DOHH2 (cell line): ENCODE results near the gene MED13.
"Not testable (repeated sequence)": the region's sequence is repeated elsewhere in the genome, so short reads cannot be mapped to it uniquely, and the experiment has no call there.

ENCODE experiments used
- H3F3A ChIP-seq: fragments of 200-600 bp; sonication (generic), shearing (Covaris generic); 2 replicates; pipeline ENCODE4 v1.6.0; 2016; ENCODE audit warnings: antibody characterized with exemption, mild to moderate bottlenecking; ENCODE audit not compliant: control insufficient read depth, insufficient read depth
- H3K27ac ChIP-seq: fragments of 200-600 bp; sonication (generic); 2 replicates; pipeline ENCODE4 v1.5.1; 2014; ENCODE audit warnings: low read depth, mild to moderate bottlenecking, low read length, moderate library complexity
- H3K27me3 ChIP-seq: fragments of 200-600 bp; sonication (generic); 2 replicates; pipeline ENCODE4 v1.6.1; 2014; ENCODE audit warnings: mild to moderate bottlenecking, low read length, mixed read lengths; ENCODE audit not compliant: control insufficient read depth
- H3K36me3 ChIP-seq: fragments of 200-600 bp; sonication (generic); 2 replicates; pipeline ENCODE4 v1.6.1; 2014; ENCODE audit warnings: mild to moderate bottlenecking, low read length, moderate library complexity, mixed read lengths; ENCODE audit not compliant: control insufficient read depth
- H3K4me1 ChIP-seq: fragments of 200-600 bp; sonication (generic); 2 replicates; pipeline ENCODE4 v1.6.1; 2014; ENCODE audit warnings: mild to moderate bottlenecking, low read length, mixed read lengths; ENCODE audit not compliant: control insufficient read depth
- H3K4me2 ChIP-seq: fragments of 200-600 bp; sonication (generic); 2 replicates; pipeline ENCODE4 v1.6.0; 2014; ENCODE audit warnings: mild to moderate bottlenecking, low read length, moderate library complexity
- H3K4me3 ChIP-seq: fragments of 200-600 bp; sonication (generic); 2 replicates; pipeline ENCODE4 v1.5.1; 2014; ENCODE audit warnings: mild to moderate bottlenecking, low read length, mixed read lengths
- H3K79me2 ChIP-seq: fragments of 200-600 bp; sonication (generic); 2 replicates; pipeline ENCODE4 v1.6.1; 2014; ENCODE audit warnings: mild to moderate bottlenecking, low read length, mixed read lengths; ENCODE audit not compliant: control insufficient read depth
- H3K9me2 ChIP-seq: fragments of 200-600 bp; sonication (generic); replicated peaks from 2 replicates; pipeline ENCODE4 v1.6.1; 2014; ENCODE audit warnings: mild to moderate bottlenecking, low read length, mixed read lengths; ENCODE audit not compliant: control insufficient read depth
- H3K9me3 ChIP-seq: fragments of 200-600 bp; sonication (generic); 2 replicates; pipeline ENCODE4 v1.6.1; 2014; ENCODE audit warnings: antibody characterized with exemption, low read length, mixed read lengths; ENCODE audit not compliant: control insufficient read depth, insufficient read depth
- H4K20me1 ChIP-seq: fragments of 200-600 bp; sonication (generic); 2 replicates; pipeline ENCODE4 v1.6.0; 2014; ENCODE audit warnings: low read depth, mild to moderate bottlenecking, antibody characterized with exemption, low read length, moderate library complexity; ENCODE audit not compliant: control insufficient read depth, insufficient read depth
- EZH2phosphoT487 ChIP-seq: fragments of 200-600 bp; sonication (generic); IDR thresholded peaks from 2 replicates; pipeline ENCODE4 v1.6.1; 2017; ENCODE audit warnings: borderline replicate concordance, mild to moderate bottlenecking, antibody characterized with exemption, low read length, moderate library complexity, mixed read lengths
- TF ChIP-seq, protein P1 (sequence below): fragments of 200-600 bp; sonication (generic); IDR thresholded peaks from one replicate; pipeline ENCODE4 v1.5.1; 2014; ENCODE audit warnings: antibody characterized with exemption, mild to moderate bottlenecking, low read depth, low read length; ENCODE audit not compliant: poor library complexity, severe bottlenecking

Gene MED13

DNA sequence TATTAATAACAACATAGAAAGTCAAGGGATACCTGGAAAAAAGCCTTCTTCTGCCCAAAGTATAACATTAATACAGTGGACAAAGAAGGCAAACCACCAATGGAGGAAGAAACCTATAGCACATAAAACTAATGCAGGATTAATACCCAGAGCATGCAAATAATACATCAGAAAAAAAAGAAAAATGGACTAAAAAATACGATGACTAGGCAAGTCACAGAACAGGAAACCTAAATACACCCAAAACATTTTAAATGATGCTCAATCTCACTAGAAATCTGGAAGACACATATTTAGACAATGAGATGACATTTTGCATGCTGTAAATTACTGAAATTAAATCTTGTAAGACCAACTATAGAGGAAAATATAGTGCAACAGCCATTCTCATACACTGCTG lies 55.9 kb downstream of the MED13 start:
- H3K27me3 ChIP-seq = no peaks in the 10 kb centered on the region
- no peak overlapping the region for H3K4me3 ChIP-seq
- H3K27ac ChIP-seq = no peak overlapping the region
- H3K9me2 ChIP-seq = no peaks in the 10 kb centered on the region
- TF ChIP-seq, protein P1, sequence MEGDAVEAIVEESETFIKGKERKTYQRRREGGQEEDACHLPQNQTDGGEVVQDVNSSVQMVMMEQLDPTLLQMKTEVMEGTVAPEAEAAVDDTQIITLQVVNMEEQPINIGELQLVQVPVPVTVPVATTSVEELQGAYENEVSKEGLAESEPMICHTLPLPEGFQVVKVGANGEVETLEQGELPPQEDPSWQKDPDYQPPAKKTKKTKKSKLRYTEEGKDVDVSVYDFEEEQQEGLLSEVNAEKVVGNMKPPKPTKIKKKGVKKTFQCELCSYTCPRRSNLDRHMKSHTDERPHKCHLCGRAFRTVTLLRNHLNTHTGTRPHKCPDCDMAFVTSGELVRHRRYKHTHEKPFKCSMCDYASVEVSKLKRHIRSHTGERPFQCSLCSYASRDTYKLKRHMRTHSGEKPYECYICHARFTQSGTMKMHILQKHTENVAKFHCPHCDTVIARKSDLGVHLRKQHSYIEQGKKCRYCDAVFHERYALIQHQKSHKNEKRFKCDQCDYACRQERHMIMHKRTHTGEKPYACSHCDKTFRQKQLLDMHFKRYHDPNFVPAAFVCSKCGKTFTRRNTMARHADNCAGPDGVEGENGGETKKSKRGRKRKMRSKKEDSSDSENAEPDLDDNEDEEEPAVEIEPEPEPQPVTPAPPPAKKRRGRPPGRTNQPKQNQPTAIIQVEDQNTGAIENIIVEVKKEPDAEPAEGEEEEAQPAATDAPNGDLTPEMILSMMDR = no peak
- TF ChIP-seq EZH2phosphoT487 = no peak
- H3K36me3 ChIP-seq = peaks cover 81% of the 10 kb centered on the region
- no peaks in the 10 kb centered on the region for H4K20me1 ChIP-seq
- H3K9me3 ChIP-seq = no peaks in the 10 kb centered on the region
- H3K4me2 ChIP-seq = no peak overlapping the region
- no peaks in the 10 kb centered on the region for H3K4me1 ChIP-seq
- 0 out of 2 replicates have a peak, but pooled peaks cover 4% of the 10 kb centered on the region for H3F3A ChIP-seq
- H3K79me2 ChIP-seq = peaks cover 62% of the 10 kb centered on the region

DNA sequence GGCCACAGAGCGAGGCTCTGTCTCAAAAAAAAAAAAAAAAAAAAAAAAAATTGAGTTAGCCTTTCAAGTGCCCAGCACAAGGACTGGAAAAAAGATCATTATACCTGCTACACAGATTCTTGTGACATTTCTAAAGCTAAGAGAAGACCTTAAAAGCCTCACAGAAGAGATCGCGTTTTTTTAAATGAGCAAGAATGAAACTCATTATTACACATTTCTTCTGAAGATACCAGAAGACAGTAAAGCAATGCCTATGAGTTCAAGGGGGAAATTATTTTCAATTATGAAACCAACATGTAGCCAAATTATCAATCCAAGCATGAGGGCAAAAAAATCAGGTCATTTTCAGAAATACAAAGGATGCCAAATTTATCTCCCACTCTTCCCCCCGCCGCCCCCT lies 56.8 kb downstream of the MED13 start:
- Histone ChIP-seq H3K27ac (no peak overlapping the region), H3K9me2 (no peaks in the 10 kb centered on the region), H4K20me1 (no peaks in the 10 kb centered on the region), H3K4me1 (no peaks in the 10 kb centered on the region), H3K4me3 (no peak overlapping the region), H3K9me3 (no peaks in the 10 kb centered on the region), H3K4me2 (no peak overlapping the region), H3K79me2 (peaks cover 72% of the 10 kb centered on the region), H3K27me3 (no peaks in the 10 kb centered on the region), H3K36me3 (peaks cover 82% of the 10 kb centered on the region), H3F3A (0 out of 2 replicates have a peak, but pooled peaks cover 4% of the 10 kb centered on the region)
- TF ChIP-seq, protein P1 = no peak
- no peak for TF ChIP-seq EZH2phosphoT487

DNA sequence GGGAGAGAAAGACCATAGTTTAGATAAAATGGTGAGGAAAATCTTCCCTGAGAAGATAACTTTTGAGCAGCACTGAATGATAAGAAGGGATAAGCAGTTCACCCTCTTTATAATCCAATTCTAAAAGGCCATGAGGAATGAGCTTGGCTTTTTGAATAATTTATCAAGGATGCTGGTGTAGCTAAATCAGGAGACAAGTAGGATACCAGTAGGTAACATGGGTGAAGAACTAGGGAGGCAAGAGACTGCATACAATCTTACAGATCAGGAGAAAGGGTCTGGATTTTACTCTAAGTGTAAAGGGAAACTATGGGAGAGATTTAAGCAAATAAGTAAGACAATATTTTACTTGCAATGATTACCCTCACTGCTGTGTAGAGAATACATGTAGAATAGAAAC lies 60.7 kb downstream of the MED13 start:
- H3K4me2 ChIP-seq = no peak overlapping the region
- no peaks in the 10 kb centered on the region for H3K9me3 ChIP-seq
- H4K20me1 ChIP-seq = no peaks in the 10 kb centered on the region
- H3K9me2 ChIP-seq = no peaks in the 10 kb centered on the region
- H3K4me3 ChIP-seq = no peak overlapping the region
- H3K4me1 ChIP-seq = no peaks in the 10 kb centered on the region
- H3K79me2 ChIP-seq = peaks cover 86% of the 10 kb centered on the region
- H3K27ac ChIP-seq = no peak overlapping the region
- TF ChIP-seq EZH2phosphoT487 = no peak
- TF ChIP-seq, protein P1 = no peak
- H3K36me3 ChIP-seq = peaks cover 75% of the 10 kb centered on the region
- H3K27me3 ChIP-seq = no peaks in the 10 kb centered on the region
- no peaks in the 10 kb centered on the region for H3F3A ChIP-seq

DNA sequence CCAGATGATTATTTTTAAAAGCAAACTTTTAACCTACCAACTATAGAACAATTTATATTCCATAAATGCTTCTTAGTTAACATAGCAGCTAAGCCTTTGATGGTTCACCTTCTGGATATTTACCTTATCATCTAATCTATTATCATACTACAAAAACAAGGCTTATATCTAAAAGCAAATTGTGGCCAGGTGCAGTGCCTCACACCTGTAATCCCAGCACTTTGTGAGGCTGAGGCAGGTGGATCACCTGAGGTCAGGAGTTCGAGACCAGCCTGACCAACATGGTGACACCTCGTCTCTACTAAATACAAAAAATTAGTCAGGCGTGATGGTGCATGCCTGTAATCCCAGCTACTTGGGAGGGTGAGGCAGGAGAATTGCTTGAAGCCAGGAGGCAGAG lies 61.9 kb downstream of the MED13 start:
- not testable (repeated sequence) for H3F3A ChIP-seq, H3K9me2 ChIP-seq, H3K4me1 ChIP-seq, H3K27ac ChIP-seq, H3K9me3 ChIP-seq, H3K27me3 ChIP-seq, H3K4me3 ChIP-seq, H3K4me2 ChIP-seq, H4K20me1 ChIP-seq
- peaks cover 85% of the 10 kb centered on the region for H3K79me2 ChIP-seq
- H3K36me3 ChIP-seq = peaks cover 67% of the 10 kb centered on the region
